DLD1 (cell line): Measurements from ENCODE around the gene KLF4.

Experiments used
- in situ Hi-C: cut with HindIII; loops from 2 replicates; pipeline ENCODE4 v1.10.0; 2017; ENCODE audit warnings: low sequenced_read_pairs

KLF4 gene

DNA sequence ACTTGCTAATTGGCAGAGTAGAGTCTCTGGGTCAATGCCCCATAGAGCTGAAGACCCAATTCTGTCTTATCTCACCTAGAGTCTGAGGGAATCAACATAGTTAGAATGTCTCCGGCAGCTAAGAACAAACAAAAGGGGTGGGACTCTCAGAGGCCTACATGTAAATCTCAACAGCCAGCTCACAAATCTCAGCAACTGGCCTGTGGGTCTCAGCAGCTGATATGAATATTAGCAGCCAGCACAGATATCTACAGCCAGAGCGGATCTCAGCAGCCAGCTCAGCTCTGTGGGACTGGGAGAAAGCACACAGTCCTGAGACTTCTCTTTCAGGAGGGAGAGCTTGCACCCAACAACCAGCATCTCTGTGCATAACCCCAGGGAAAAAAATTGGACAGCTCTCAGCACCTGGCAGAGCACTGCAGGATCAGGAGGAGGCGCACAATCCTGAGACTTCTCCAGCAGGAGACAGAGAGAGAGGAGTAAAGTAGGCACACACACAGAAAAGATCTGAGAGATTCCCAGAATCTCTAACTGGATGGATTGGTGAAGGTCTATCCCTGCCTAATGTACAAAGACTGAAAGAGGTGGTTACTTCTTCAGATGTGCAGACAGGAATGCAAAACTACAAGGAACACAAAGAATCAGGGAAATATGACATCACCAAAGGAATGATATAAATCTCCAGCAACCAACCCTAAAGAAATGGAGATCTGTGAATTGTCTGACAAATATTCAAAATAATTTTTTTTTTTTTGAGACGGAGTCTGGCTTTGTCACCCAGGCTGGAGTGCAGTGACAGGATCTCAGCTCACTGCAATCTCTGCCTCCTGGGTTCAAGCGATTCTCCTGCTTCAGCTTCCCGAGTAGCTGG, 29.2 kb downstream of the KLF4 start:
- in situ Hi-C loops = no loop called here

DNA sequence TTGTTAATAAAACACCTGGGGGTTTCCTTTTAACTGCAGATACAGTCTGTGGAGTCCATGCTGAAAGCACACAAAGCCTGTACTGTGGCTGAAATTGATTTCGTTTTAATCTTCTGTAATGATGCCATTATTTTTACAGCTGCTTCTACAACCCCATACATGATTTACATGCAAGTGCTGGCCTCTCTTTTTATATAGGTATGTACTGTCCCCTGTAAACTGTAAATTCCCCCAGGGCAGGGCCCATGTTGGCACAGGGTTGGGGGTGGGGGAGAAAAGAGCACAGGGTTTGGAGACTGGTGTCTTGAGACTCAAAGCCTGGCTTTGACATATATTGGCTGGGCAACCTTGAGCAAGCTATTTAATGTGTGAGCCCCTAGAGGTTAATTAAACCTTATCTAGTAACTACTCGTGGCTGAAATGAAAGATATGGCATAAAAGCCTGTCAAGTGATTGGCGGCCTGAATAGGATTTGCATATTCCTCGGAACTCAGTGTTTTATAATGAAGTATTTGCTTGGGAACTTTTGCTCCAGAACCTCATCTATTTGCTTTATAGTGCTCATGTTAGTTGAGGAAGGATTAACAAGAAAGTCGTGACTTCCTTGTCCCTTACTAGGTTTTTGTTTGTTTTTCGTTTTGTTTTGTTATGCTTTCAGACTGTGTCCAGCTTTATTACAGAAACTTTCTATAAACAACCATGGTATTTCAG, 34.0 kb downstream of the KLF4 start:
- in situ Hi-C loops = no loop called here

DNA sequence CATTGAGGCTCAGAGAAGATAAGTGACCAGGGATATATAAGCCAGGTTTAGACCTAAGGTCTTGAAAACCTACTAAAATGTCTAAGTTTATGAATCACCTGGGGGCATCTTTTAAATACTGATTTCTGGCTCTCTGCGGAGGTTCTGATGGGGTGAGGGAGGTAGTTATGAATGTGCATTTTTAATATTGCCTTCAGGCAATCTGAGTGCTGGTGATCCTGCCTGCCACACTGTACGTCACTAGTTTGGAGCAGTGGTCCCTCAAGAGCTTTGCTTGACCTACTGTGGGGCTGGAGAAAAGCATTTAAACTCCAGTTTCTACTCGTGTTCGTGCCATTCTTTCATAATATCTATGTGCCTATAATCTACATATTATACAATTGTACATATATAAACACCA, 36.1 kb downstream of the KLF4 start:
- in situ Hi-C loops = no loop called here

DNA sequence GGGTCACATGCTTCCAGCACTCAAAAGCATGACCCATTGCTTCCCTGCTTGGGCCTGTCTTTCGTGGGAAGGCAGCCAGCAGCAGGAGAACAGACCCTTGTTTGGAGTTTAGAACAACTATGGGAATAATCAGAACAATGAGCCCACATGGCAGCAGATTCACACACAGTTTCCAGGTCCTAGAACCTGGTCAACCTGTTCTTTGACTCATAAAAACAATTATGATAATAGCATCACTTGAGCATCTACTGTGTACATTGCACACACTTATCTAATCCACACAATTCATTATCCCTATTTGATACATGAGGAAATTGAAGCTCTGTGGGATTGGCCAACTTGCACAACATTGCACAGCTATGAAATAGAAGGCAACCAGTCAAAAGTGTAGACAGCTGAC, 41.7 kb downstream of the KLF4 start:
- in situ Hi-C loops = no loop called here

DNA sequence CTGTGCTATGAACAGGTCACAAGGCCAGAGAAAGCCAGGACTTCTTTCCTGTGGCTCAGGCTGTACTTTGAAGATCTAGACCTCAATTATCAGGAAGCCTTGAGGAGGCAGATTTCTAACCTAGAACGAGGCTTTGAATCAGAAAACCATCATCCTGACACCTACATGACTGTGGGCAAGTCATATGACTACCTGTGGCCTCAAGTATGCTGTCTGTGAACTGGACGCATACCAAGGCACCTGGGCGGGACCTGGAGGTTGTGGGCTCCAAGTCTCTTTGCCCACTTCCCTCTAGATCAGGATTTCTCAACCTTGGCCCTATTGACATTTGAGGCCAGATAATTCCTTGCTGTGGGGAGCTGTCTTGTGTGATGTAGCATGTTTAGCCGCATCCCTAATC, 42.5 kb downstream of the KLF4 start:
- in situ Hi-C loops = no loop called here

DNA sequence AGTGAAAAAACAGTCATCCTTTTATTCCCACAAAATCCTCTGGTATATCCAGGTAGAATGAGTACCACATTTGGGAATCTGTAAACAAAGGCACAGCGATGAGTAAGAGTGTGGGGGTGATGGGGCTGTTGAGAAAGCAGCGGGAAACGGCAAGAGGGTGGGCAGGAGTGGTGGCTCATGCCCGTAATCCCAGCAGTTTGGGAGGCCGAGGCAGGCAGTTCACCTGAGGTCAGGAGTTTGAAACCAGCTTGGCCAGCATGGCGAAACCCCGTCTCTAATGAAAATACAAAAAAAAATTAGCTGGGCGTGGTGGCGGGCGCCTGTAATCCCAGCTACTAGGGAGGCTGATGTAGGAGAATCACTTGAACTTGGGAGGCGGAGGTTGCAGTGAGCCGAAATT, 43.1 kb downstream of the KLF4 start:
- in situ Hi-C loops = no loop called here

DNA sequence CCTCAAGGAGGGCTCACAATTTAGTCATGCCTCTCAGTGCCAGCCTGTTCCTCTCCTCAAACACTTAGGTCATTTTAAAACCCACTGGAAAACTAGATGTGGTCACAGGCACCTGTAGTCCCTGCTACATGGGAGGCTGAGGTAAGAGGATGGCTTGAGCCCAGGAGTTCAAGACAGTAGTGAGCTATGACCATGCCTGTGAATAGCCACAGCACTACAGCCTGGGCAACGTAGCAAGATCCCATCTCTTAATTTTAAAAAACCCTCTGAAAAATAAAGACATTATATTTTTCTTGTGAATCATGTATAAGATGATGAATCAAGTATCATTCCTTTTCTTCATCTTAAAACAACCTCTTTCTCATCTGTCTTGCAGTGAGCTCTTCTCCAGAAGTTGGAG, 45.8 kb downstream of the KLF4 start:
- in situ Hi-C loops = no loop called here

DNA sequence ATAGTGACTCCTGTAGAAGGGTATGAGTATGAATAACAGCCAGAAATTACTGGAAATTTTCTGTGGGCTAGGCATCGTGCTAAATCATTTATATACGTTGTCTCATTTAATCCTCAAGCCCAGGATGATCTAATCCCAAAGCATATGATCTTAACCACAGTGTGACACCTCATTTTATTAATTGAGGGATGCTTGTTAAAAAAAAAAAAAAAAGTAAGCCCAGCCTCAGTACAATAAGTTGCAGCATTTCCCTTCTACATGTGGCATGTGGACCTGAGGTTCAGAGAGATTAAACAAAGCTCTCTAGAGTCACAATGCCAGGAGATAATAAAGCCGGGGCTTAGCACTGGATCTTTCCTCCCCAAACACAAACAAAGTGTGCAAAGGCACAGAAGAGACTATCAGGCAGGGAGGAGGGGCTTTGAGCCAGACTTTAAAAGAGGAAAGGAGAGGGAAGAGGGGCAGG, 49.5 kb downstream of the KLF4 start:
- in situ Hi-C loops = no loop called here

DNA sequence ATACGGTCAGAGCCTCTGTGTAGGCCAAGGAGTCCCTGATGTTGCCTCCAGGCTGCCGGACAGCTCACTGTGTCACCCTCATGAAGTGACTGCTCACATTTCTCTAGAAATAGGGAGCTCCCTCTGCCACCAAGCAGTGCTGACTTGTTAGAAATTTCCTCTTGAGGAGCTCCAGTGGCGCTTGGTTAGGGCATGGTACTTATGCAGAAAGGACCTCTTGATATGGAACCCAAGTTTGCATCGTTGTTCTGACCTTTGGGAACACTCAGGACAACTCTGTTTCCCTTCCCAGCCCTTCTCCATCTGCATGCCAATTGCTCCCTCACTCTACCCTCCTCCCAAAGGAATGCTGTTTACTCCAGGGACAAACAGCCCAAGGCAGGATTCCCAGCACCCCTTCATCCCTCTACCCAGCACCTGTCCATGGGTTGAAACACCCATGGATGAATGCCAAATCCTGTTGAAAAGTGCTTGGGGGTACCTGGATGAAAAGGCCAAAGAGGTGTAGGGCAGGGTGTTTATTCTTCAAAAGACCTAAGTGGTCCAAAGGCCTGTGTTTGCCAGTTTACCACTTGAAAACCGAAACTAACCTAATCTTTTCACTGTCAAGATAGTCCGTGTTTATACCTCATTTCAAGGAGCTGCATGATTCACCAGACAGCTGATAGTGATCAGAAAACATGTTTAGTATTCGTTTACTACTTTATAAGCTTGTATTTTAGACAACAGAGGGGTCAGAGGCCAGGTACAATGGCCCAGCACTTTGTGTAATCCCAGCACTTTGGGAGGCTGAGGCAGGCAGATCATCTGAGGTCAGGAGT, 51.1 kb downstream of the KLF4 start:
- in situ Hi-C loops = no loop called here

DNA sequence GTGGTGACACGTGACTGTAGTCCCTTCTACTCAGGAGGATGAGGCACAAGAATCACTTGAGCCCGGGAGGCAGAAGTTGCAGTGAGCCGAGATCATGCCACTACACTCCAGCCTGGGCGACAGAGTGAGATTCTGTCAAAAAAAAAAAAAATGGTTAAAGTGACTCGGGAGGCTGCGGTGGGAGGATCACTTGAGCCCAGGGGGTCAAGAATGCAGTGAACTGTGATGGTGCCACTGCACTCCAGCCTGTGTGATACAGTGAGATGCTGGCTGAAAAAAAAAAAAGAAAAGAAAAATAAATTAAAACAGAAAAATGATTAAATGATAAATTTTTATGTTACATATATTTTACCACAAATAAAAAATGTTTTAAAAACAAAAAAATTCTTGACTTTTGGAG, 51.9 kb downstream of the KLF4 start:
- in situ Hi-C loops = no loop called here

DNA sequence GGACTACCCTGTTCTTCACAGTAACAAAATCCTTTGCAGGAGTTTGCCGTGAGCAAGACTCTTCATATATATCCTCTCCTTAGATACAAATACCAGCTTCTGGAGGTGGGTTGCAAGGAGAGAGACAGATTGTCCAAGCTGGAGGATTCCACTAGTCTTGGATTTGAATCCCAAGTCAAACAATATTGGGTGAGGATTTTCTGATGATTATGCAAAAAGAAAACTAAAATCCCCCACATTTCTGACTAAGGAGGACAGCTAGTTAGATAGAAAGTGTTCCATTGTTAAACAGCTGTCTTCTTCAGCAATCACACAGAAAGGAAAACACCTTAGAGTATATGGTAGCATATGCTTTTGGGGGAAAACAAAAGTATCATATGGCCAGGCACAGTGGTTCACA, 54.2 kb downstream of the KLF4 start:
- in situ Hi-C loops = no loop called here
